ENCODE measurements around the gene SLC6A3.

DNA sequence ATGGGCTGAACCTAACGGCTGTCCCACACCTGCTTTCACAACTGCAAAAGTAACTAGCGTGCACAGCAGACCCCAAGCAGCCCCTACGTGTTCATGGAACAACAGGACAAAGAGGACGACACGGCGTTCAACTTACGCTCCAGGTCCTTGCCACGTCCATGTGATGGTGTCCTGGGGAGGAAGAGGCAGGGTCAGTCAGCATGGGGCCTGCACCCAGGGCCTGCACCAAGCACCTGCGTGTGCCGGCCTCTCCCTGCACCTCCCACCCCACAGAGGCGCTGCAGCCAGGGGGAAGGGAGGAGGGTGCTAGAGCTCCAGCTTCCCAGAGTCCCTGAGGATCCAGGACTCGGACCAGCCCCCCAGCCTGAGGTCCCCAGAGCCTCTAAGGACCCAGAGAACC is 35.6 kb upstream of the SLC6A3 start:
- TF ChIP-seq, protein P1, sequence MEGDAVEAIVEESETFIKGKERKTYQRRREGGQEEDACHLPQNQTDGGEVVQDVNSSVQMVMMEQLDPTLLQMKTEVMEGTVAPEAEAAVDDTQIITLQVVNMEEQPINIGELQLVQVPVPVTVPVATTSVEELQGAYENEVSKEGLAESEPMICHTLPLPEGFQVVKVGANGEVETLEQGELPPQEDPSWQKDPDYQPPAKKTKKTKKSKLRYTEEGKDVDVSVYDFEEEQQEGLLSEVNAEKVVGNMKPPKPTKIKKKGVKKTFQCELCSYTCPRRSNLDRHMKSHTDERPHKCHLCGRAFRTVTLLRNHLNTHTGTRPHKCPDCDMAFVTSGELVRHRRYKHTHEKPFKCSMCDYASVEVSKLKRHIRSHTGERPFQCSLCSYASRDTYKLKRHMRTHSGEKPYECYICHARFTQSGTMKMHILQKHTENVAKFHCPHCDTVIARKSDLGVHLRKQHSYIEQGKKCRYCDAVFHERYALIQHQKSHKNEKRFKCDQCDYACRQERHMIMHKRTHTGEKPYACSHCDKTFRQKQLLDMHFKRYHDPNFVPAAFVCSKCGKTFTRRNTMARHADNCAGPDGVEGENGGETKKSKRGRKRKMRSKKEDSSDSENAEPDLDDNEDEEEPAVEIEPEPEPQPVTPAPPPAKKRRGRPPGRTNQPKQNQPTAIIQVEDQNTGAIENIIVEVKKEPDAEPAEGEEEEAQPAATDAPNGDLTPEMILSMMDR (conservative IDR thresholded peaks at IDR 0.05 in 1 of 2, IDR thresholded peaks at IDR 0.05 in 1 of 2; ENCODE audit: low read depth in 1 of 2, low read length in 2 of 2), result no peak
- TF ChIP-seq EZH2 (IDR thresholded peaks at IDR 0.05; ENCODE audit: low read length, missing control alignments), result no peak

Data from fibroblast of lung (primary cell).